Neural progenitor cell (in vitro differentiated cells): Measurements from ENCODE around the gene UGT2B17. TPM values are rescaled to one million over a fixed set of nuclear protein-coding genes. Genes with fewer than 3 reads are reported as not detected.

ENCODE experiments used
- DNase-seq: peaks from one replicate; pipeline ENCODE4 v3.0.0-alpha.2; 2016; ENCODE audit warnings: low spot score
- H2AFZ ChIP-seq: fragments of 200-600 bp; sonication (generic); replicated peaks from 2 replicates; pipeline ENCODE4 v1.6.1; 2016; ENCODE audit warnings: antibody characterized with exemption
- H3F3A ChIP-seq: fragments of 200-600 bp; sonication (generic); 2 replicates; pipeline ENCODE4 v1.6.1; 2016; ENCODE audit warnings: antibody characterized with exemption, low read depth
- H3K27ac ChIP-seq: fragments of 200-600 bp; sonication (generic); 2 replicates; pipeline ENCODE4 v1.5.1; 2016; ENCODE audit warnings: mild to moderate bottlenecking
- H3K27me3 ChIP-seq: fragments of 200-600 bp; sonication (generic); 2 replicates; pipeline ENCODE4 v1.6.1; 2016; ENCODE audit warnings: mild to moderate bottlenecking, moderate library complexity
- H3K36me3 ChIP-seq: fragments of 200-600 bp; sonication (generic); 2 replicates; pipeline ENCODE4 v1.5.1; 2016
- H3K4me1 ChIP-seq: fragments of 200-600 bp; sonication (generic); 2 replicates; pipeline ENCODE4 v1.6.1; 2016; ENCODE audit warnings: mixed run types
- H3K4me2 ChIP-seq: fragments of 200-600 bp; sonication (generic); 2 replicates; pipeline ENCODE4 v1.6.1; 2016
- H3K4me3 ChIP-seq: fragments of 200-600 bp; sonication (generic); 2 replicates; pipeline ENCODE4 v1.5.1; 2016
- H3K79me2 ChIP-seq: fragments of 200-600 bp; sonication (generic); 2 replicates; pipeline ENCODE4 v1.6.1; 2016; ENCODE audit warnings: low read depth
- H3K9ac ChIP-seq: fragments of 200-600 bp; sonication (generic); 2 replicates; pipeline ENCODE4 v1.6.1; 2016
- H3K9me3 ChIP-seq: fragments of 200-600 bp; sonication (generic); 2 replicates; pipeline ENCODE4 v1.5.1; 2016; ENCODE audit warnings: low read depth
- H4K20me1 ChIP-seq: fragments of 200-600 bp; sonication (generic); 2 replicates; pipeline ENCODE4 v1.6.1; 2016; ENCODE audit warnings: low read depth
- H3K27ac Mint-ChIP-seq: 3 replicates; pipeline ENCODE4 v1.8.0; 2021; ENCODE audit warnings: mixed read lengths
- H3K27me3 Mint-ChIP-seq: 2 replicates; pipeline ENCODE4 v1.8.0; 2022; ENCODE audit warnings: low read depth, mild to moderate bottlenecking, inconsistent platforms, moderate library complexity, mixed read lengths; ENCODE audit not compliant: insufficient read depth
- H3K36me3 Mint-ChIP-seq: 3 replicates; pipeline ENCODE4 v1.8.0; 2021; ENCODE audit warnings: mixed read lengths
- H3K4me1 Mint-ChIP-seq: 3 replicates; pipeline ENCODE4 v1.8.0; 2021; ENCODE audit warnings: mixed read lengths
- H3K4me3 Mint-ChIP-seq: 3 replicates; pipeline ENCODE4 v1.8.0; 2021; ENCODE audit warnings: mild to moderate bottlenecking, moderate library complexity, mixed read lengths
- H3K9me3 Mint-ChIP-seq: 3 replicates; pipeline ENCODE4 v1.8.0; 2020; ENCODE audit warnings: mixed read lengths
- EZH2 ChIP-seq: fragments of 200-600 bp; sonication (generic); IDR thresholded peaks from 2 replicates; pipeline ENCODE4 v1.6.1; 2017; ENCODE audit warnings: antibody characterized with exemption, mild to moderate bottlenecking, moderate library complexity
- EZH2phosphoT487 ChIP-seq: fragments of 200-600 bp; sonication (generic); IDR thresholded peaks from 2 replicates; pipeline ENCODE4 v1.6.1; 2017; ENCODE audit warnings: antibody characterized with exemption
- total RNA-seq: library from RNA; depleted of rRNA; stranded (reverse); fragments of >200 nt; gene quantifications from 2 replicates; pipeline ENCODE4 v1.2.3, GENCODE V29; 2015; ENCODE audit warnings: low replicate concordance
- TF ChIP-seq, protein P1 (sequence below): fragments of 200-600 bp; sonication (generic); IDR thresholded peaks from 2 replicates; pipeline ENCODE4 v1.5.1; 2017; ENCODE audit warnings: antibody characterized with exemption, mild to moderate bottlenecking

Gene UGT2B17
- total RNA-seq, 1 donor from 2014 or later: not detected

DNA sequence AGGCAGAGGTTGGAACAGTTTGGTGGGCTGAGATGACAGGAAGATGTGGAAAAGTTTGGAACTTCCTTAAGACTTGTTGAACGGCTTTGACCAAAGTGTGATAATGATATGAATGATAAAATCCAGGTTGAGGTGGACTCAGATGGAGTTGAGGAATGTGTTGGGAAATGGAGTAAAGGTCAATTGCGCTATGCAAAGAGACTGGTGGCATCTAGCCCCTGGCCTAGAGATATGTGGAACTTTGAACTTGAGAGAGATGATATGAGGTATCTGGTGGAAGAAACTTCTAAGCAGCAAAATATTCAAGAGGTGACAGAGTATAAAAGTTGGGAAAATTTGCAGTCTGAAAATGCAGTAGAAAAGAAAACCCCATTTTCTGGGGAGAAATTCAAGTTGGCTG lies 21.4 kb upstream of the UGT2B17 start:
- H3K27ac Mint-ChIP-seq: no peak overlapping the region
- no peaks in the 10 kb centered on the region for H3K9me3 ChIP-seq
- no peak overlapping the region for H3K9ac ChIP-seq
- peaks cover 2% of the 10 kb centered on the region for H3K9me3 Mint-ChIP-seq
- H3K79me2 ChIP-seq: no peaks in the 10 kb centered on the region
- H3K27me3 Mint-ChIP-seq: no peaks in the 10 kb centered on the region
- no peaks in the 10 kb centered on the region for H3K4me1 Mint-ChIP-seq
- no peak overlapping the region for H3K4me2 ChIP-seq
- no peaks in the 10 kb centered on the region for H3K4me1 ChIP-seq
- H3K27me3 ChIP-seq: no peaks in the 10 kb centered on the region
- H3K36me3 Mint-ChIP-seq: no peaks in the 10 kb centered on the region
- DNase-seq: no peak
- H3F3A ChIP-seq: no peaks in the 10 kb centered on the region
- H3K36me3 ChIP-seq: no peaks in the 10 kb centered on the region
- TF ChIP-seq EZH2phosphoT487: no peak
- TF ChIP-seq, protein P1, sequence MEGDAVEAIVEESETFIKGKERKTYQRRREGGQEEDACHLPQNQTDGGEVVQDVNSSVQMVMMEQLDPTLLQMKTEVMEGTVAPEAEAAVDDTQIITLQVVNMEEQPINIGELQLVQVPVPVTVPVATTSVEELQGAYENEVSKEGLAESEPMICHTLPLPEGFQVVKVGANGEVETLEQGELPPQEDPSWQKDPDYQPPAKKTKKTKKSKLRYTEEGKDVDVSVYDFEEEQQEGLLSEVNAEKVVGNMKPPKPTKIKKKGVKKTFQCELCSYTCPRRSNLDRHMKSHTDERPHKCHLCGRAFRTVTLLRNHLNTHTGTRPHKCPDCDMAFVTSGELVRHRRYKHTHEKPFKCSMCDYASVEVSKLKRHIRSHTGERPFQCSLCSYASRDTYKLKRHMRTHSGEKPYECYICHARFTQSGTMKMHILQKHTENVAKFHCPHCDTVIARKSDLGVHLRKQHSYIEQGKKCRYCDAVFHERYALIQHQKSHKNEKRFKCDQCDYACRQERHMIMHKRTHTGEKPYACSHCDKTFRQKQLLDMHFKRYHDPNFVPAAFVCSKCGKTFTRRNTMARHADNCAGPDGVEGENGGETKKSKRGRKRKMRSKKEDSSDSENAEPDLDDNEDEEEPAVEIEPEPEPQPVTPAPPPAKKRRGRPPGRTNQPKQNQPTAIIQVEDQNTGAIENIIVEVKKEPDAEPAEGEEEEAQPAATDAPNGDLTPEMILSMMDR: no peak
- no peak overlapping the region for H3K4me3 Mint-ChIP-seq
- H3K27ac ChIP-seq: no peak overlapping the region
- H4K20me1 ChIP-seq: no peaks in the 10 kb centered on the region
- no peak overlapping the region for H2AFZ ChIP-seq
- no peak overlapping the region for H3K4me3 ChIP-seq

DNA sequence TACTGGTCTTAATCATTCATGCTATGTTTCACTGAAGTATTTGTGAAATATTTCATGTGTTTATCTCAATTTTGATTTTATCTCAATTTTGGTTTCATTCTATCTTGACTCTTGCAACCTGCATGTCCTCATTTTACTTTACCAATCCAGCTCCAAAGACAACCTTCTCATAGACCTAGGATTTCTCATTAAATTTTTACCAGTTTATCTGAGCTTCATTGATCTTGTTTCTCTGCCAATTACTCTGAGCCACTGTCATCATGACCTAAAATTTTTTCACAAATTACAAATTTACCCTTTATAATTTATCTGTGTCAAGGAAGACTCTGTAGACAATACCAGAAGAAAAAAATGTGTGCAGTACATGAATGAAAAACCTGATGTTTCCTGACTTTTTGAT lies 18.6 kb upstream of the UGT2B17 start:
- Histone ChIP-seq H3K27ac (no peak overlapping the region), H3K4me3 (no peak overlapping the region), H3F3A (no peaks in the 10 kb centered on the region), H3K27me3 (no peaks in the 10 kb centered on the region), H3K4me1 (no peaks in the 10 kb centered on the region), H3K9me3 (no peaks in the 10 kb centered on the region), H3K9ac (no peak overlapping the region), H3K79me2 (no peaks in the 10 kb centered on the region), H4K20me1 (no peaks in the 10 kb centered on the region), H3K4me2 (no peak overlapping the region), H3K36me3 (no peaks in the 10 kb centered on the region), H2AFZ (no peak overlapping the region)
- no peak for DNase-seq
- Mint-ChIP-seq H3K4me3 (no peak overlapping the region), H3K9me3 (peaks cover 2% of the 10 kb centered on the region), H3K27ac (no peak overlapping the region), H3K4me1 (no peaks in the 10 kb centered on the region), H3K27me3 (no peaks in the 10 kb centered on the region), H3K36me3 (no peaks in the 10 kb centered on the region)
- no peak for TF ChIP-seq EZH2
- TF ChIP-seq, protein P1: no peak

DNA sequence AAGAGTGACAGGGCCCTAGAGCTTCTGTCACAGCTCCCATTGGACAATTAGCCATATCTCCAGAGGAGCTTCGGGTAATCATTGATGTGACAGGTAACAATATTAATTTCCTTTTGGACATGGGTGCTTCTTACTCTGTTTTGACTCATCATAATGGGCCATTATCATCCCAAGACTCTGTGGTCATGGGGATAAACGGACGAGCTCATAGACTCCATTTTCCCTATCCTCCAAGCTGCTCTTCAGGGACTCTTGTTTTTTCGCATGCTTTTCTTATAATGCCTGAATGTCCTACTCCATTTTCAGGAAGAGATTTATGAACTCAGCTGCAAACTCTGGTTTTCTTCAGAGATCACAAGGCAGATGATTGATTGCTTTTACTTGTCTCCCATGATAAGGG lies 17.0 kb upstream of the UGT2B17 start:
- Mint-ChIP-seq H3K27ac (no peak overlapping the region), H3K9me3 (peaks cover 2% of the 10 kb centered on the region), H3K4me3 (no peak overlapping the region), H3K27me3 (no peaks in the 10 kb centered on the region), H3K4me1 (no peaks in the 10 kb centered on the region), H3K36me3 (no peaks in the 10 kb centered on the region)
- Histone ChIP-seq H3K9ac (no peak overlapping the region), H3K27me3 (no peaks in the 10 kb centered on the region), H3K27ac (no peak overlapping the region), H3K4me3 (no peak overlapping the region), H2AFZ (no peak overlapping the region), H3F3A (no peaks in the 10 kb centered on the region), H4K20me1 (no peaks in the 10 kb centered on the region), H3K36me3 (no peaks in the 10 kb centered on the region), H3K4me2 (no peak overlapping the region), H3K9me3 (no peaks in the 10 kb centered on the region), H3K4me1 (no peaks in the 10 kb centered on the region), H3K79me2 (no peaks in the 10 kb centered on the region)
- no peak for DNase-seq
- TF ChIP-seq, protein P1: no peak
- TF ChIP-seq EZH2 (no peak), EZH2phosphoT487 (no peak)

DNA sequence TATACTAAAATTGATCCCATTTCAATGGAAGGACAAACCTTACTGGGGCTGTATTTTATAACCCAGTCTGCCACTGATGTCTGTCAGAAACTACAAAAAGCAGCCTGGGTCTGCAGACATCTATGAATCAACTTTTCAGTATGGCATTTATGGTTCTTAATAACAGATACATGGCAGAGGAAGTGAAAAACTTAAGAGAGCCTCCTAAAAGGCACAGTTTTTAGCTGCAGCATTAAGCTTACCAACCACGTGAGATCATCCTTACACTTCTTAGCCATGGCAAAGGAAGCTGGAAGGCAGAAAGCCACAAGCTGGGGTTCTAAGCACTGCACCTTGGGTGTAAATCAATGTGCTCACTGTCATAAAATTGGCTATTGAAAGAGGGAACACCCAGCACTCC lies 16.6 kb upstream of the UGT2B17 start:
- DNase-seq: no peak
- Histone ChIP-seq H4K20me1 (no peaks in the 10 kb centered on the region), H3K9ac (no peak overlapping the region), H2AFZ (no peak overlapping the region), H3F3A (no peaks in the 10 kb centered on the region), H3K9me3 (no peaks in the 10 kb centered on the region), H3K4me2 (no peak overlapping the region), H3K79me2 (no peaks in the 10 kb centered on the region), H3K27me3 (no peaks in the 10 kb centered on the region), H3K36me3 (no peaks in the 10 kb centered on the region), H3K27ac (no peak overlapping the region), H3K4me1 (no peaks in the 10 kb centered on the region), H3K4me3 (no peak overlapping the region)
- Mint-ChIP-seq H3K4me3 (no peak overlapping the region), H3K9me3 (peaks cover 2% of the 10 kb centered on the region), H3K4me1 (no peaks in the 10 kb centered on the region), H3K27ac (no peak overlapping the region), H3K27me3 (no peaks in the 10 kb centered on the region), H3K36me3 (no peaks in the 10 kb centered on the region)
- TF ChIP-seq EZH2 (no peak), EZH2phosphoT487 (no peak)
- TF ChIP-seq, protein P1: no peak
